NK-92 (cell line): ENCODE measurements around the gene FAM131B.

Source experiments
- DNase-seq: peaks from one replicate; lab custom pipeline; 2025; ENCODE audit not compliant: unreplicated experiment; lab: John Stamatoyannopoulos, UW

The FAM131B gene

DNA sequence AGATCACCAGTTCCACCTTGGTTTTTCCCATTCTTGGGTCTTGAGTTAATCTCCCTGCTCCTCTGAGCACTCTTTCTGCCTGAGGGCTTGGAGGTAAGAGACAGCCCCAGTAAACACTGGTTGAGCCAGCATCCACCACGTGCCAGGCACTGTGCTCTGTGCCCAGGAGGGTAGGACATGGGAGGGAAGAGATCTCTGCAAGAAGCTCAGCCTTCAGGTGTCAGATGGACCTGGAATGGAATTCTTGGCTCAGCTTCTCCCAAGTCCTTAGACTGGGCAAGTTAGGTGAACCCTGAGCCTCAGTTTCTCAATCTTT lies 21.1 kb upstream of the FAM131B start:
- DNase-seq: no peak

DNA sequence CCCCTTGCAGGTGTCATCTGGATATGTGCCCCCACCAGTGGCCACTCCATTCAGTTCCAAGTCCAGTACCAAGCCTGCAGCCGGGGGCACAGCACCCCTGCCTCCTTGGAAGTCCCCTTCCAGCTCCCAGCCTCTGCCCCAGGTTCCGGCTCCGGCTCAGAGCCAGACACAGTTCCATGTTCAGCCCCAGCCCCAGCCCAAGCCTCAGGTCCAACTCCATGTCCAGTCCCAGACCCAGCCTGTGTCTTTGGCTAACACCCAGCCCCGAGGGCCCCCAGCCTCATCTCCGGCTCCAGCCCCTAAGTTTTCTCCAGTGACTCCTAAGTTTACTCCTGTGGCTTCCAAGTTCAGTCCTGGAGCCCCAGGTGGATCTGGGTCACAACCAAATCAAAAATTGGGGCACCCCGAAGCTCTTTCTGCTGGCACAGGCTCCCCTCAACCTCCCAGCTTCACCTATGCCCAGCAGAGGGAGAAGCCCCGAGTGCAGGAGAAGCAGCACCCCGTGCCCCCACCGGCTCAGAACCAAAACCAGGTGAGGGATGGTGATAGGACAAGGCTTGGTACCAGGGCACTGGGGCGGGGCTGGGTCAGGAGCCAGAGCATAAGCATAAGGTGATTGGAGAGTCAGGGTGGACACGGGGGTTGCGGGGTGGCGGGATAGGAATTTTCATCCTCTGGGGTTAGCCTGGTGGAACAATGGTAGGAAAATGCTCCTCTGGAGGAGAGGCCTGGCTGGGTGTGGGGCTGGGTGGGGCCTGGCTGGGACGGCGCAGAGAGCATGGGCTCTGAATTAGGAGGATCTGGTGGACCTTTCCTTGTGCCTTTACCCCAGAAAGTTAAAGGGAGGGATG lies 20.5 kb upstream of the FAM131B start:
- DNase-seq: no peak

DNA sequence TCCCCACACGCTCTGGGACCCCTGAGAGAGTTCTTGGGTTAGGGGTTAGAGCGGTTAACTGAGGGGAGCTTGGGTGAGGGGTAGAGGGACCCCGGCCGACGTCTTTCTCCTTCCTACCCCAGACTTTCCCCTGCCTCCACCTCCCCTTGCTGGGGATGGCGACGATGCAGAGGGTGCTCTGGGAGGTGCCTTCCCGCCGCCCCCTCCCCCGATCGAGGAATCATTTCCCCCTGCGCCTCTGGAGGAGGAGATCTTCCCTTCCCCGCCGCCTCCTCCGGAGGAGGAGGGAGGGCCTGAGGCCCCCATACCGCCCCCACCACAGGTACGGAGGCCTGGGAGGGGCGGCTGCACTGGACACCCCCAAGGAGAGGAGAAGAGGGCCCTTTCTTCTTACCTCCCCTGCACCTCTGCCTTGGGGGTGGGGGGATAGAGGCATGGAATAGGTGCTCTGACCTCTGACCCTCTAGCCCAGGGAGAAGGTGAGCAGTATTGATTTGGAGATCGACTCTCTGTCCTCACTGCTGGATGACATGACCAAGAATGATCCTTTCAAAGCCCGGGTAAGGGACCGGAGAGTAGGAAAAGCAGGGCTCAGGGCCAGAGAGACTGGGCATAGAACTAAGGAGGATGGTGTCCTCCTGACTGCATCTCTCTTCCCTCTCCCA lies 19.7 kb upstream of the FAM131B start:
- no peak for DNase-seq

DNA sequence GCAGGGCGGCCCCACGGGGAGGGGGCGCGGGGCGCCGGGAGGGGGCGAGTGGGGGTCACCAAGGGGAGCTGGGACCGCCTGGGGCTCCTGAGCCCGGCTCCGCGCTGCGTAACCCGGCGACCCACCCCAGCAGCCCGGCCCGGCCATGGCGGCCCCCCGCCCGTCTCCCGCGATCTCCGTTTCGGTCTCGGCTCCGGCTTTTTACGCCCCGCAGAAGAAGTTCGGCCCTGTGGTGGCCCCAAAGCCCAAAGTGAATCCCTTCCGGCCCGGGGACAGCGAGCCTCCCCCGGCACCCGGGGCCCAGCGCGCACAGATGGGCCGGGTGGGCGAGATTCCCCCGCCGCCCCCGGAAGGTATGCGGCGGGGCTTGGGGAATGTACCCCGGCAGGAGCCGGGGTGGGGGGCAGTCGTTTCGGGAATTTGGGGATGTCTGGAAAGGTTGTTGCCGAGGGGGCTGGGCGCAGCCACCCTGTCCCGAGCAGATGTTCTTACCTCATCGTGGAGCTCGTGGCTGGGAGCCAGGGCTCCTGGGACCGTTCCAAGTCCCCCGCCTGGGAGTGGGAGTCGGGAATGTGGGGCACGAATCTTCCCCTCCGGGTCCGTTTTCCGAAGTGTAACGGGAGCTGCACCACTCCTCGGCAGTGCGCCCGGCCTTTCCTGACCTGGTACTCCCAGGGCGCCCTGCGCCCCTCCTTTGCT lies 19.1 kb upstream of the FAM131B start:
- DNase-seq: no peak

DNA sequence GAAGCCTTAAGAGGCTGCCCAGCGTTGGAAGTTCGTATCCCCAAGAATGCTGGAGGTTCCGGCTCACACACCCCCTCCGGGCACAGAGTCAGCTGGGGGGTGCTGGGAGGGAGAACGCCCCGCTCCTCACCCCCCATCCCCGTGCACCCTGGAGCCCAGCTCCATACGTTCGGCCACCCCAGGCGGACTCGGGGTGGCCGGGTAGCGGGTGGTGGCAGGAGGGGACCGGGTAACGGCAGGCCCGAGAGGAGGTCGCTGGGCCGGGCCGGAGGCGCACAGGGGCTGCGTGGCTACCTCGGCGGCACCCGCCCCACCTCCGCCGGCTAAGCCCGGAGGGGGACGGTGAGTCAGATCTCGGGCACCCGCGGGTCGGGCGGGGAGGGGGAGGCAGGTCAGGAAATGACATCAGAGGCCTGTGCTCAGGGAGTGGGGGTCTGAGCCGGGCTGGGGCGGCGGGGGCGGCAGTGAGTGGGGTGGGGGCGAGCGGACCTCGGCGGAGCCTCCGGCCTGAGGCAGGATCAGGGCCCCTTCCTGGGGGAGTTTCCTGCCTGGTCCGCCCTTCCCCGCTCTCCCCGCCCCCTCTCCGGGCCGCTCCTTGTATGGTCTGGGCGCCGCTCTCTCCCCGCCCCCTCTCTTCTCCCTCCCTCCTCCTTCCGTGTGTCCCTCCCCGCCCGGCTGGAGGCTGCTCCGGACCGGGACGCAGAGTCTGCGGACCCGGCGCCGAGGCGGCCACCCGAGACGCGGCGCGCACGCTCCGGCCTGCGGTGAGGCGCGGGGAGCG lies 18.3 kb upstream of the FAM131B start, which contains the start of gene ZYX:
Gene ZYX, plus strand, starts transcription at position 700 of the 781 bp plus-strand sequence. CDS start 227 bp downstream, outside the sequence.
- peak; percentile 54 for DNase-seq

DNA sequence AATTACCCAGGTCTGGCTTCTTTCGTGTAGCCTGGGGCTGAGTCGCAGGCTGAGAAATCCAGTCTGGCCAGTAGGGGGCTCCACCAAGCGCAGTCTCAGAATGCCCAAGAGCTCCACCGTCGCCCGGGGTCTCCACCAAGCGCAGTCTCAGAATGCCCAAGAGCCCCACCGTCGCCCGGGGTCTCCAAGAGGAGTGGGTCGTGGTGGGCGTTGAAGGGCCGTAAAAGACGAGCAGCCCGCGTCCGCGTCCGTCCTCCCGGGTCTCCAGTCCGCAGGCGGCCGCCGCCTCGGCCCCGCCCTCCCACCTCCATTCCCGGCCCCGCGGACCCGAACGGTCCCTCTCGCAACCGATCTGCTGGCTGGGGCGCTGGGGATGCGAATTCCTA lies 17.7 kb upstream of the FAM131B start:
- DNase-seq: peak; percentile 21

DNA sequence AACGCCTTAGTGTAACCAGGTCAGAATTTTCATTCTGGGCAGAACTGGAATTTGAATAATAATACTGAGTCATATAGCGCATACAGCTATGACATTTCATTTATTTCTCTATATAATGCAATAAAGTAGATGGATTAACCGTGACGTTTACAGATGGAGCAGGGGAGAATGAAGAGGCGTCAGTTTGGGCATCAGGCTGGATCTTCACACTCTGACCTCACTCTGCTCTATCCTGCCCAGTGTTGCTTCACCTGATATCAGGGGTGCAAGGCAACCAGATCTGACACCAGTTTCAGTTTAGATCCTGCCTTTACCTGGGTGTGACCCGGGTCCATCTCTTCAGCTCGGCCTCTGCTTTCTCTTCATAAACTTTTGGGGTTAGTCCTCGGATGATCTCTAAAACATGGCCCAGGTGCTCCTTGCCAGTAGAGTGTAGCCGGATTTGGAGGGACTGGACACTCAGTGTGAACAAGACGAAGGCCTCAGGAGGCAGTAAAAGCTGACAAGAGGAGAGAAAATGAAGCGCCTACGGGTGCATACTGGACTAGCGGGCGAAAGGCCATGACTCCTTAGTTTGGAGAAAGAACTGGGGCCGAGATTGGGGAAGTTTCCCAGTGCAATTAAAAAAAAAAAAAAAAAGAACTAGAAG lies 17.2 kb upstream of the FAM131B start:
- DNase-seq: peak; percentile 9

DNA sequence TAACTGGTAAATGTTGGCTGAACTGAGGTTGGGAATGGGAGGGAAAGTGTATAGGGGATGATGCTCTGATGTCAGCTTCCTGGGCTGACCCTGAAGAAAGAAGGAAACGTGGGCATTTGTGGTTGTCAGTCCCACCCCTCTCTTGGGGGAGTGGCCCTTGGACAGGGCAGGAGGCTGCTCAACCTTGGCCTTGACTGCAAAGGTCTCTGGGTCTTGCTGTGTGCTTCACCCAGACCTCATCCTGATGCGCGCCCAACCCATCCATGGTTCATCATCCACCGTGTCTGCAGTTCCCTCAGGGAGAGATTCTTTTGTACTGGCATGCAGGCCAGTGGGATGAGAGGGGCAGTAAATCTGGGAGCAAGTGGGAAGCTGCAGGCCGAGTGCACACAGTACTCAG lies 13.9 kb upstream of the FAM131B start:
- DNase-seq: no peak

DNA sequence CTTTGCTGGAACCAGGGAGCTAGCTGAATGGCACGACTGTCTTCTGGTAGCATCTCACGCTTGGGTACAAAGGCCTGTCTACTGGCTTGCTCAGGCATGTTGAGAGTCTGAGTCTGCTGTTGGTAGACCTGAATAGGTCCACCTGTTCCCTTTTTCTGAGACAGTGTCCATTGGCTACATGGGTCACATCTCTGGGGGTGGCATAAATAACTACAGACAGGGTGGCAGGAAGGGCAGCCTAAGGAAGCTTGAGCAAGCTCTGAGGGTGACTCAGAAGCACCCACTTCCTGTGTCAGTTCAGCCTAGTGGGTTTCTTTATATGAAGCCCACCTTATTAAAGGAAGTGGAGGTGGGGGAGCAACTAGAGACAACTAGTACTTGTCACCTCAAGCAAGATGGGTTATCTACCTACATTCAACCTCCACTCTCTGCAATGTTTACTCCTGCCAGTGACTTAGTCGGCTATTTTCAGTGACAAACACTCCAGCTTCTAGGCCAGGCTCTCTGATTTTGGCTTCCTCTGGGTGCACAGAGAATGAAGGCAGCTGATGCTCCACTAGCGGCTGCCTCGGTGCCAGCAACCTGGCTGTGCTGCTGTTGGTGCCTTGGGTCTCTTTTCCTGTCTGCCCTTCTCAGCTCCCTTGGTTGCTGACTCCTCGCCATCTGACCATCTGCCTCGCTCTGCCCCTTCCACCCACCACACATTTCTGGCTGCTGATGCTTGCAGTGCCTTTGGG lies 13.0 kb upstream of the FAM131B start:
- DNase-seq: no peak

DNA sequence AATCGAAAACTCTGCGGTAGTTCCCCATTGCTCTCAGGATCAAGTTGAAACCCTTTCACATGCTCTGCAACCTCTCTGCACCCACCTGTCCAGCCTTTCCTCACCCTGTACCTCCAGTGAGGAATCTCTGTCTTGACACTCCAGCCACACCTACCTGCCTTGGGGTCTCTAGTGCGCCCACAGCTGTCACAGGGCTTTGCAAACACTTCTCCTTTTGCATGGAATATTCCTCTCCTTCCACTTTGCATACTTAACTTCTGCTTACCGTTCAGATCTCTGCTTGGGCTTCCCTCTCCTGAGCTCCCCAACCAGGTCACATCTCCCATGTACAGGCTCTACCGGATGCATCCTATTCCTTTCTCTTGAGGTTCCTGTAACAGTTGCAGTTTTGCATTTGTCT lies 12.0 kb upstream of the FAM131B start:
- DNase-seq: no peak

DNA sequence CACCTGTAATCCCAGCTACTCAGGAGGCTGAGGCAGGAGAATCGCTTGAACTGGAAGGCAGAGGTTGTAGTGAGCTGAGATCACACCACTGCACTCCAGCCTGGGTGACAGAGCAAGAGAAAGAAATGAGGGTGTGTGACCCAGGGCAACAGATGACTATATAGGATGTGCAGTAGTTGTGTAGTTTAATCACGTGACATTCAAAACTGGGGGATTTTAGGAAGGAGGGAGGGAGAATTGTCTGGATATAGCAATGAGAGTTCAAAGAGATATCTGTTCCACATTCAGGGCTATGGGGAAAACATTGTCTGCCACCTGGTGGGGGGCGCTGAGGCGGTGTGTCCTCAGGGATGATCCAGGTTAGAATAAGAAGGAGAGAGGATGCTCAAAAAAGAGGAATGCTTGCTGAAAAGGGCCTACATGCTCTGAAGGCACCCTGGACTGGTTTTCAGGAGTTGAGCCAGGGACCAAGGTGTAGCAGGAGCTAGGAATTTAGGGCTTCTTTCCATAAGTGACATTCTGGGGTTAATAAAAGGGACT lies 10.8 kb upstream of the FAM131B start:
- no peak for DNase-seq

DNA sequence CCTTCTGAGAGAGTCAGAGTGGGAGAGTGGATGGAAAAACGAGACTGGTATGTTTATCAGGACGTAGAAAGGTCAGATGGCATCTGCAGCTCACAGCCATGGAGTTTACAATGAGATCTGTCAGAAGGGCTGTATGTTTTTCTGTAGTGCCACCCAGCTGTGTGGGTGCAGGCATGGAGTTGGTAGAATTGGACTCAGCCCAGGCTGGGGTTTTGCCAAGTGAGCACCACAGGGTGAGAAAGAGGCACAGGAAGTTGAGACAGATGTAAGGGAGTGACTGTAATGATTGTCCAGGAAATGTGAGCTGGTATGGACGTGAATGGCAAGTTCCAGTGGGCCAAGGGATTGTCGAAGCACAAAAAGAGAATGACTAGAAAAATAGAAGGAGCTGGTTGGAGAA lies 9.6 kb upstream of the FAM131B start:
- DNase-seq: no peak

DNA sequence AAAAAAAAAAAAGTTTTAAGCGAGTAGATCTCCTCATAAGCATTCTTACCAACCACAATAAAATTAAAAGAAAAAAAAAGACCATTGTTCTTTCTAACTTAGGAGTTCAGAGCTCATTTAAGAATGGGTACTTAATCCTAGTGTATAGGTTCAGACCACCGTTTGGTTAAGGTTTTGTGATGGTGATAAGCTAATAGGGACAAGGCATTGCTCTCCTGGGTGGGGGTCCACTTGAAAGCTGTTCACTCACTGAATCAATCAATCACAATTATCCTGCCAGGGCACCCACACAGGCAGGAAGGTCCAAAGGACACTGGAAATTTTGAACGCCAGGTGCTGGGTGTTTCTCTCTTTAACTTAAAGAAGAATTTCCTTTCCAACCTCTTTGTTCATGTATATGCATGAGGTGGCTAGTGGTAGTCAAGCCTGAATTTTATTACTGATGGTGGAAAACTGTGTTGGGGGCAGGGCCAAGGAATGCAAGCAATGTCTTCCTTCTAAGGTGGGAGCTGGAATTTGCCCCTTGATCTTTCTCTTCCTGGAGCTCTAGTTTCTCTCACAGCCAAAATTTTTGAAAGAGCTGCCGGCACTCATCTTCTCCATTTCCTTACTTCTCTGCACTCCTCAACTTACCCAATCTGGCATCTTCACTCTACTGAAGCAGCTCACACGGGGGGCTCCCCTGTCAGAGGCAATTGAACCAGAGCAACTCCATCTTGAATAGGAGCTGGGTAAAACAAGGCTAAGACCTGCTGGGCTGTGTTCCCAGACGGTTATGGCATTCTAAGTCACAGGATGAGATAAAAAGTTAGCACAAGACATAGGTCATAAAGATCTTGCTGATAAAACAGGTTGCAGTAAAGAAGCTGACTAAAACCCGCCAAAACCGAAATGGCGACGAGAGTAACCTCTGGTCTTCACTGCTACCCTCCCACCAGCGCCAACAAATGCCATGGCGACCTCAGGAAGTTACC lies 7.5 kb upstream of the FAM131B start:
- DNase-seq: no peak

DNA sequence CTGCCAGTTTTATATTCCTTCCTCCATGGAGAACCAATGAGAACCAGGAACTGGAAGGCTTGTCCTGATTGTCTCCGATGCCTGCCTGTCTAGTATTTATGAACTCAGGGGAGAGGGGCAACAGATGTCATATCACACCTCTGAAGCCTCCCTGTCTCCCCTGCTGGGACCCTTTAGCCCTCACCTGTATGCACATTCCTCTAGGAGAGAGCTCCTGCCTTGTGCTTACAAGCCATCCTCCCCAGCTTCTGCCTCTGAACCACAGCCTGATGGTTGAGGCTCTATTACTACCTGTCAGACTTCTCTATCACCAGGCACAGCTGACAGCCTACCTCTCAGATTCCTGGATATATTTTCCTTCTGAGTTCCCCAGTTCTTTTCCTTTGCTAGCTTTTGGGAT lies 5.9 kb upstream of the FAM131B start:
- DNase-seq: no peak

DNA sequence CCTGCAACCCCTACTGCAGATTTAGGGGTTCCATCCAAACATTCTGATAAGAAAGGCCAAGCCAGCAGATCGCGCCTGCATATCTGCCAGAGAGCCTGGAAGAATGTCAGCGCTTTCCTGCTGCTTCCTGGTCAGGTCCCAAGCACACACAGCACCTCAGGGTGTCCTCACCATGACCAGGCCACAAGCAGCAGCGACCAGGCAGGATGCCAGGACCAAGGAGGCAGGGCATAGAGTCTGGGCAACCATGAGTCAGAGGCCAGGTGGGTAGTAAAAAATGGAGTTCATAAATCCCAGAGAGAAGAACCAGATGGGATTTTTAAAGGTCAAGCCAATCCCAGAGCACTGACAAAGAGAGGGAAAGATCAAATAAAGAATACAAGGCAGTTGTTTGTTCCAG lies 5.5 kb upstream of the FAM131B start:
- no peak for DNase-seq

DNA sequence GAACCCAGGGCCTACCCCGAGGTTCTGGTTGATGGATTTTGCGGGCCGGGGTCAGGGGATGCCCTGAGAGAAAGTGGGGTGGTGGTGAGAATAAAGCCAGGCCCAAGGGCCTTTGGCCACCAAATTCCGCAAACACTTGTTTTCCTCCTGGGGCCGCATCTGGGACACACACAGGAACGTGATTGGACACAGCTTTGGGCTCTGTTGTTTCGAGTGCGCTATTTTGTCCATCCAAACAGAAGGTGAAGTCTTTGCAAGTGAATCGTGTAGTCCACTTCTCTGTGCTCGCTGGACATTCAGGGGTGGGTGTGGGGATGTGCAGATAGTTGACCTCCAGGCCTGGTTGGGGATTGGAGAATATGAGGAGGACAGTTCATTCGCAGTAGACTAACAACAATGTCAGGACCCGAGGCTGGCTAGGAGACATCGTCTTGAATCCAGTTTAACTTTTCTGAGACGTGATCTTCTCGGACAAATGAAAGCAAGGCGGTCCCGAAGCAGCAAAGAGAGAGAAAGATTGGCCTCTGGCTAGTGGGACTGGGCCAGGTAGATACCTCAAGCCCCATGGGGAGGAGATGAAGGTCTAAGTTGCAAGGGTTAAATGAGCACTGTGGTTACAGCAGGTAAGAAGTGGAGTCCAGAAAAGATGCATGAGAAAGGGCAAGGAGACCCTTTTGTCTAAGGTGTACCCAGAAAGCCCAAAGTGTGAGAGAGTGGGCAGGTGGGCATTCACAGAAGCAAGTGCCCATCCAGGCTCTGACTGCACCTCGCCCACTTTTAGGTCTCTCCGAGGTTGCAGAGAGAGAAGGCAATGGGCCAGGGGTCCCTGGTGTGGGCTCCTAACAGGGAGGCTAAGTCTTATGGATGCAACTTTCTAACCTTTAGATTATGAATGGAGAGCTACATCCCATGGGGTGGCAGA lies 764 bp upstream of the FAM131B start:
- DNase-seq: no peak

DNA sequence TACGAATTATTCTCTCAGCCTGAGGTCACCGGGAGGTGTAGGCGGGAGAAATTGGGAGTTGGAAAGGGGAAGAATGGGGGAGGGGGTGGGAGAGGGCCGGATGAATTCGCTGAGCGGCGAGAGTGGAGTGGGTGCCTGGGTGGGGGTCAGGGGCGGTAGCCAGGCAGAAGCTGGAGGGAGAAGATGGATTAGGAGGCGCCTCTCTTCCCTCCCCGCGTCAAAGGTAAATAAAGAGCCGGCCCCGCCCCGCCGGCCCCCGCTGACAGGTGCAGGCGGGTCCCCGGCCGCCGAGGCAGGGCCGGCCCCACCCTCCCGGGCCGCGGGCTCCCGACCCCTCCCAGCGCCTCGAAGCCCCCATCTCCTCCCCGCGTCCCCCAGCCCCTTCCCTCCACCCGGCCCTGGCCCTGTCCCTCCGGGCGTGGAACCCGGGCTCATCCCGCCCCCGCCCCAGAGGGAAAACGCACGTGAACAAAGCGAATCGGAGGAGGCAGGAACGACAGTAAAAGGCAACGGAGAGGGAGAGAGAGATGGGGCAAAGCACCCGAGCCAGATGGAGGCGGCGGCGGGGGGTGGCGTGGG lies 872 bp downstream of the FAM131B start:
- DNase-seq: no peak
